ENCODE measurements around the gene NPDC1.

NPDC1 gene

GRCh38 chr9:136996361-136997292 is 49.4 kb downstream of the NPDC1 start, which contains the start of gene CLIC3:
CLIC3 (minus strand) TSS chr9:136996568; CDS start chr9:136996543, 25 bp downstream.
- in situ Hi-C loops (cut with MboI; ENCODE audit: low sequenced_read_pairs), result no loop called here

GRCh38 chr9:136995772-136996311 is 50.1 kb downstream of the NPDC1 start:
- in situ Hi-C loops (cut with MboI; ENCODE audit: low sequenced_read_pairs), result no loop called here

- in situ Hi-C loops (cut with MboI; ENCODE audit: low sequenced_read_pairs), result no loop called here
These were observed 50.6 kb downstream of the NPDC1 start for GRCh38 chr9:136995362-136995761.

- in situ Hi-C loops (cut with MboI; ENCODE audit: low sequenced_read_pairs), result no loop called here
These were observed 51.1 kb downstream of the NPDC1 start for GRCh38 chr9:136994888-136995230.

GRCh38 chr9:136994180-136994887 is 51.6 kb downstream of the NPDC1 start:
- in situ Hi-C loops (cut with MboI; ENCODE audit: low sequenced_read_pairs), result no loop called here

- in situ Hi-C loops (cut with MboI; ENCODE audit: low sequenced_read_pairs), result no loop called here
These were observed 53.1 kb downstream of the NPDC1 start for GRCh38 chr9:136992819-136993369.

GRCh38 chr9:136991993-136992818 is 53.8 kb downstream of the NPDC1 start, which contains the start of gene PAXX:
PAXX (plus strand) TSS chr9:136992422; CDS start chr9:136992444, 22 bp downstream.
- in situ Hi-C loops (cut with MboI; ENCODE audit: low sequenced_read_pairs), result no loop called here

- in situ Hi-C loops (cut with MboI; ENCODE audit: low sequenced_read_pairs), result no loop called here
These were observed 55.6 kb downstream of the NPDC1 start for GRCh38 chr9:136990242-136990911.

Data from hTERT RPE-1 (cell line).